Thyroid gland (tissue), 4 donors: Measurements from ENCODE around the gene MRPS33.

Source experiments
- POLR2A ChIP-seq, 2 donors: fragments of 450-650 bp; IDR thresholded peaks; one replicate each; pipeline ENCODE4 v1.6.1; 2017; ENCODE audit warnings: antibody characterized with exemption in 2 of 2, mild to moderate bottlenecking in 2 of 2, moderate library complexity in 1 of 2
- TF ChIP-seq, protein P1 (sequence below), 6 experiments: fragments of 200-600 bp in 3 of 6; fragments of 450-650 bp in 3 of 6; sonication (generic) in 3 of 6; IDR thresholded peaks; one replicate each; pipeline ENCODE4 v1.5.1; 2016 to 2019; ENCODE audit warnings: antibody characterized with exemption in 6 of 6, mild to moderate bottlenecking in 2 of 6, inconsistent platforms in 1 of 6, moderate library complexity in 1 of 6

DNA sequence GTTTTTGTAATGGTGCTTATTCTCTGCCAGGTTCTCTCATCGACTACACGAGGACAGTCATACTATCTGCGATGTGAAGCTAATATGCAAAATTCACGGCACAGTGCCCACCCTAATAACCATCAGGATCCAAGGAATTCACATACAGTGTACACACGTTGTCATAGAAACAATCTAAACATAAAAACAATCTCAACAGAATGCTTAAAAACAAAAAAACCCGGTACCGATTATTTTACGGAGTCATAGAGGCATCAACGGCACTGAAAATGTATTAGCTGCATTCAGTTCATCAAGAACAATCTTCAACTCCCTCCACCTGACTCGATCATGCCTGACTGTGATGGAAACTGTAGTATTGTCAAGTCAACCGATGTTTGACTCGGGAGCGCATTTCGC, 628 bp downstream of the MRPS33 start:
- TF ChIP-seq, protein P1, sequence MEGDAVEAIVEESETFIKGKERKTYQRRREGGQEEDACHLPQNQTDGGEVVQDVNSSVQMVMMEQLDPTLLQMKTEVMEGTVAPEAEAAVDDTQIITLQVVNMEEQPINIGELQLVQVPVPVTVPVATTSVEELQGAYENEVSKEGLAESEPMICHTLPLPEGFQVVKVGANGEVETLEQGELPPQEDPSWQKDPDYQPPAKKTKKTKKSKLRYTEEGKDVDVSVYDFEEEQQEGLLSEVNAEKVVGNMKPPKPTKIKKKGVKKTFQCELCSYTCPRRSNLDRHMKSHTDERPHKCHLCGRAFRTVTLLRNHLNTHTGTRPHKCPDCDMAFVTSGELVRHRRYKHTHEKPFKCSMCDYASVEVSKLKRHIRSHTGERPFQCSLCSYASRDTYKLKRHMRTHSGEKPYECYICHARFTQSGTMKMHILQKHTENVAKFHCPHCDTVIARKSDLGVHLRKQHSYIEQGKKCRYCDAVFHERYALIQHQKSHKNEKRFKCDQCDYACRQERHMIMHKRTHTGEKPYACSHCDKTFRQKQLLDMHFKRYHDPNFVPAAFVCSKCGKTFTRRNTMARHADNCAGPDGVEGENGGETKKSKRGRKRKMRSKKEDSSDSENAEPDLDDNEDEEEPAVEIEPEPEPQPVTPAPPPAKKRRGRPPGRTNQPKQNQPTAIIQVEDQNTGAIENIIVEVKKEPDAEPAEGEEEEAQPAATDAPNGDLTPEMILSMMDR (IDR thresholded peaks at IDR 0.05) = no peak
- TF ChIP-seq POLR2A (IDR thresholded peaks at IDR 0.05) = no peak
